GM23338 (cell line): ENCODE results near the gene N4BP2.

Experiments
- CREB1 ChIP-seq: fragments of 250-450 bp; sonication (Bioruptor Pico); IDR thresholded peaks from 2 replicates; pipeline ENCODE4 v1.5.0; 2020; ENCODE audit warnings: low read depth, mild to moderate bottlenecking, moderate library complexity
- EZH2 ChIP-seq: fragments of 200-600 bp; sonication (generic); IDR thresholded peaks from one replicate; pipeline ENCODE4 v1.8.0; 2017; ENCODE audit warnings: antibody characterized with exemption, mild to moderate bottlenecking, low read depth; ENCODE audit not compliant: unreplicated experiment
- EZH2phosphoT487 ChIP-seq: fragments of 200-600 bp; sonication (generic); IDR thresholded peaks from one replicate; pipeline ENCODE4 v1.8.1; 2018; ENCODE audit warnings: antibody characterized with exemption; ENCODE audit not compliant: unreplicated experiment
- JUNB ChIP-seq: IDR thresholded peaks from one replicate; pipeline ENCODE4 v1.6.1; 2016; ENCODE audit warnings: antibody characterized with exemption; ENCODE audit not compliant: unreplicated experiment
- POLR2AphosphoS5 ChIP-seq: IDR thresholded peaks from 2 replicates; pipeline ENCODE4 v1.6.1; 2016; ENCODE audit warnings: antibody characterized with exemption, low read depth
- ZNF331 ChIP-seq: fragments of 250-450 bp; sonication (Bioruptor Pico); IDR thresholded peaks from 2 replicates; pipeline ENCODE4 v1.5.0; 2020; ENCODE audit warnings: low read depth, mild to moderate bottlenecking, moderate library complexity
- TF ChIP-seq, protein P1 (sequence below), 2 experiments: fragments of 200-600 bp in 1 of 2; sonication (generic) in 1 of 2; conservative IDR thresholded peaks; 2 replicates each; pipeline versions ENCODE4 v1.5.1 to v1.6.1; 2016 to 2017; ENCODE audit warnings: antibody characterized with exemption in 2 of 2, low read depth in 2 of 2, mild to moderate bottlenecking in 2 of 2, moderate library complexity in 1 of 2
- TF ChIP-seq, protein P2 (sequence below): IDR thresholded peaks from 2 replicates; pipeline ENCODE4 v1.6.1; 2016; ENCODE audit warnings: antibody characterized with exemption
- TF ChIP-seq, protein P3 (sequence below): IDR thresholded peaks from one replicate; pipeline ENCODE4 v1.6.1; 2018; ENCODE audit warnings: antibody characterized with exemption; ENCODE audit not compliant: unreplicated experiment

DNA sequence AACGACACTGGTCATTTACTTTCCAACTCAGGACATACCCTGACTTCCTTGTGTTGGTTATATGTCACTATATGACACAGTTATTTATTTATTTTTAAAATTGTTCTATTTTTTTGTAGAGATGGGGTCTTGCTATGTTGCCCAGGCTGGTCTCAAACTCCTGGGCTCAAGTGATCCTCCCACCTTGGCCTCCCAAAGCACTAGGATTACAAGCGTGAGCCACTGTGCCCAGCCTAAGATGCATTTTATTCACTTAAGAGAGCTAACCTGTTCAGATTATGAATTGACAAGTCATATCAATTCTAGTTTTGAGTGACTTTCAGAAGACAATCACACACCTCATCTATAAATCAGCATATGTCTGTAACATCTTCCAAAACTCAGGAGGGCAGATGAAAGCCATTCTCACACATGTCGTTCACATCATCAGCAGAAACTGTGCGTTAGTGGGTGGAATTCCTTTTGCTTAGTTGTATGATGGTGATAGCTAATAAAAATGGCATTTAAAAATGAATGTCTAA lies 130.8 kb downstream of the N4BP2 start:
- TF ChIP-seq, protein P1, sequence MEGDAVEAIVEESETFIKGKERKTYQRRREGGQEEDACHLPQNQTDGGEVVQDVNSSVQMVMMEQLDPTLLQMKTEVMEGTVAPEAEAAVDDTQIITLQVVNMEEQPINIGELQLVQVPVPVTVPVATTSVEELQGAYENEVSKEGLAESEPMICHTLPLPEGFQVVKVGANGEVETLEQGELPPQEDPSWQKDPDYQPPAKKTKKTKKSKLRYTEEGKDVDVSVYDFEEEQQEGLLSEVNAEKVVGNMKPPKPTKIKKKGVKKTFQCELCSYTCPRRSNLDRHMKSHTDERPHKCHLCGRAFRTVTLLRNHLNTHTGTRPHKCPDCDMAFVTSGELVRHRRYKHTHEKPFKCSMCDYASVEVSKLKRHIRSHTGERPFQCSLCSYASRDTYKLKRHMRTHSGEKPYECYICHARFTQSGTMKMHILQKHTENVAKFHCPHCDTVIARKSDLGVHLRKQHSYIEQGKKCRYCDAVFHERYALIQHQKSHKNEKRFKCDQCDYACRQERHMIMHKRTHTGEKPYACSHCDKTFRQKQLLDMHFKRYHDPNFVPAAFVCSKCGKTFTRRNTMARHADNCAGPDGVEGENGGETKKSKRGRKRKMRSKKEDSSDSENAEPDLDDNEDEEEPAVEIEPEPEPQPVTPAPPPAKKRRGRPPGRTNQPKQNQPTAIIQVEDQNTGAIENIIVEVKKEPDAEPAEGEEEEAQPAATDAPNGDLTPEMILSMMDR (conservative IDR thresholded peaks at IDR 0.05; ENCODE audit: low read depth in 2 of 2): no peak
- TF ChIP-seq, protein P2, sequence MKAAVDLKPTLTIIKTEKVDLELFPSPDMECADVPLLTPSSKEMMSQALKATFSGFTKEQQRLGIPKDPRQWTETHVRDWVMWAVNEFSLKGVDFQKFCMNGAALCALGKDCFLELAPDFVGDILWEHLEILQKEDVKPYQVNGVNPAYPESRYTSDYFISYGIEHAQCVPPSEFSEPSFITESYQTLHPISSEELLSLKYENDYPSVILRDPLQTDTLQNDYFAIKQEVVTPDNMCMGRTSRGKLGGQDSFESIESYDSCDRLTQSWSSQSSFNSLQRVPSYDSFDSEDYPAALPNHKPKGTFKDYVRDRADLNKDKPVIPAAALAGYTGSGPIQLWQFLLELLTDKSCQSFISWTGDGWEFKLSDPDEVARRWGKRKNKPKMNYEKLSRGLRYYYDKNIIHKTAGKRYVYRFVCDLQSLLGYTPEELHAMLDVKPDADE: no peak
- no peak for TF ChIP-seq POLR2AphosphoS5
- TF ChIP-seq EZH2phosphoT487: no peak
- no peak for TF ChIP-seq EZH2
- TF ChIP-seq JUNB: no peak
- TF ChIP-seq, protein P3, sequence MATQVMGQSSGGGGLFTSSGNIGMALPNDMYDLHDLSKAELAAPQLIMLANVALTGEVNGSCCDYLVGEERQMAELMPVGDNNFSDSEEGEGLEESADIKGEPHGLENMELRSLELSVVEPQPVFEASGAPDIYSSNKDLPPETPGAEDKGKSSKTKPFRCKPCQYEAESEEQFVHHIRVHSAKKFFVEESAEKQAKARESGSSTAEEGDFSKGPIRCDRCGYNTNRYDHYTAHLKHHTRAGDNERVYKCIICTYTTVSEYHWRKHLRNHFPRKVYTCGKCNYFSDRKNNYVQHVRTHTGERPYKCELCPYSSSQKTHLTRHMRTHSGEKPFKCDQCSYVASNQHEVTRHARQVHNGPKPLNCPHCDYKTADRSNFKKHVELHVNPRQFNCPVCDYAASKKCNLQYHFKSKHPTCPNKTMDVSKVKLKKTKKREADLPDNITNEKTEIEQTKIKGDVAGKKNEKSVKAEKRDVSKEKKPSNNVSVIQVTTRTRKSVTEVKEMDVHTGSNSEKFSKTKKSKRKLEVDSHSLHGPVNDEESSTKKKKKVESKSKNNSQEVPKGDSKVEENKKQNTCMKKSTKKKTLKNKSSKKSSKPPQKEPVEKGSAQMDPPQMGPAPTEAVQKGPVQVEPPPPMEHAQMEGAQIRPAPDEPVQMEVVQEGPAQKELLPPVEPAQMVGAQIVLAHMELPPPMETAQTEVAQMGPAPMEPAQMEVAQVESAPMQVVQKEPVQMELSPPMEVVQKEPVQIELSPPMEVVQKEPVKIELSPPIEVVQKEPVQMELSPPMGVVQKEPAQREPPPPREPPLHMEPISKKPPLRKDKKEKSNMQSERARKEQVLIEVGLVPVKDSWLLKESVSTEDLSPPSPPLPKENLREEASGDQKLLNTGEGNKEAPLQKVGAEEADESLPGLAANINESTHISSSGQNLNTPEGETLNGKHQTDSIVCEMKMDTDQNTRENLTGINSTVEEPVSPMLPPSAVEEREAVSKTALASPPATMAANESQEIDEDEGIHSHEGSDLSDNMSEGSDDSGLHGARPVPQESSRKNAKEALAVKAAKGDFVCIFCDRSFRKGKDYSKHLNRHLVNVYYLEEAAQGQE: no peak
- TF ChIP-seq ZNF331 (CRISPR knock-in tag): no peak
- TF ChIP-seq CREB1 (CRISPR knock-in tag): no peak
